ENCODE measurements around the gene TIMP3.

TIMP3 gene

GRCh38 chr22:32830473-32830872 is 29.0 kb downstream of the TIMP3 start:
- no peak overlapping the region for H3K27ac Mint-ChIP-seq (ENCODE audit: low read depth)
- H3K36me3 Mint-ChIP-seq (ENCODE audit: insufficient read depth): no peaks in the 10 kb centered on the region
- H3K9me3 Mint-ChIP-seq: no peaks in the 10 kb centered on the region
- DNase-seq (ENCODE audit: low spot score in 2 of 2) (no peak), ATAC-seq (replicated peaks; ENCODE audit: extremely low read depth, poor library complexity, severe bottlenecking) (no peak)
- H3K4me3 Mint-ChIP-seq: no peak overlapping the region
- H3K27me3 Mint-ChIP-seq: peaks cover 7% of the 10 kb centered on the region
- H3K4me1 Mint-ChIP-seq: no peaks in the 10 kb centered on the region

- Mint-ChIP-seq H3K27me3 (peaks cover 11% of the 10 kb centered on the region), H3K4me1 (no peaks in the 10 kb centered on the region)
These were observed 29.5 kb downstream of the TIMP3 start for GRCh38 chr22:32830957-32831356.

GRCh38 chr22:32831584-32831983 is 30.1 kb downstream of the TIMP3 start:
- H3K36me3 Mint-ChIP-seq (ENCODE audit: insufficient read depth): no peaks in the 10 kb centered on the region

More at GRCh38 chr22:32830957-32831356, 29.5 kb downstream of the TIMP3 start:
- Mint-ChIP-seq H3K36me3 (ENCODE audit: insufficient read depth) (no peaks in the 10 kb centered on the region), H3K4me3 (no peak overlapping the region), H3K27ac (ENCODE audit: low read depth) (no peak overlapping the region), H3K9me3 (no peaks in the 10 kb centered on the region)
- DNase-seq (ENCODE audit: low spot score in 2 of 2) (no peak), ATAC-seq (replicated peaks; ENCODE audit: extremely low read depth, poor library complexity, severe bottlenecking) (no peak)

GRCh38 chr22:32832174-32832573 is 30.7 kb downstream of the TIMP3 start:
- no peak overlapping the region for H3K27ac Mint-ChIP-seq (ENCODE audit: low read depth)
- H3K9me3 Mint-ChIP-seq: no peaks in the 10 kb centered on the region
- DNase-seq (ENCODE audit: low spot score in 2 of 2): no peak
- H3K36me3 Mint-ChIP-seq (ENCODE audit: insufficient read depth): no peaks in the 10 kb centered on the region
- no peak for ATAC-seq (replicated peaks; ENCODE audit: extremely low read depth, poor library complexity, severe bottlenecking)
- peaks cover 11% of the 10 kb centered on the region for H3K27me3 Mint-ChIP-seq
- H3K4me1 Mint-ChIP-seq: no peaks in the 10 kb centered on the region
- H3K4me3 Mint-ChIP-seq: no peak overlapping the region

More at GRCh38 chr22:32831584-32831983, 30.1 kb downstream of the TIMP3 start:
- Mint-ChIP-seq H3K4me3 (no peak overlapping the region), H3K4me1 (no peaks in the 10 kb centered on the region), H3K27me3 (peaks cover 11% of the 10 kb centered on the region), H3K9me3 (no peaks in the 10 kb centered on the region), H3K27ac (ENCODE audit: low read depth) (no peak overlapping the region)
- DNase-seq (ENCODE audit: low spot score in 2 of 2) (no peak), ATAC-seq (replicated peaks; ENCODE audit: extremely low read depth, poor library complexity, severe bottlenecking) (no peak)

- DNase-seq (ENCODE audit: low spot score in 2 of 2): no peak
- no peaks in the 10 kb centered on the region for H3K9me3 Mint-ChIP-seq
- no peaks in the 10 kb centered on the region for H3K36me3 Mint-ChIP-seq (ENCODE audit: insufficient read depth)
- no peak for ATAC-seq (replicated peaks; ENCODE audit: extremely low read depth, poor library complexity, severe bottlenecking)
- H3K4me1 Mint-ChIP-seq: no peaks in the 10 kb centered on the region
- peaks cover 23% of the 10 kb centered on the region for H3K27me3 Mint-ChIP-seq
- no peak overlapping the region for H3K27ac Mint-ChIP-seq (ENCODE audit: low read depth)
- no peak overlapping the region for H3K4me3 Mint-ChIP-seq
These were observed 35.0 kb downstream of the TIMP3 start for GRCh38 chr22:32836280-32837123.

GRCh38 chr22:32837142-32837541 is 35.6 kb downstream of the TIMP3 start:
- no peak overlapping the region for H3K4me3 Mint-ChIP-seq
- peaks cover 26% of the 10 kb centered on the region for H3K27me3 Mint-ChIP-seq
- ATAC-seq (replicated peaks; ENCODE audit: extremely low read depth, poor library complexity, severe bottlenecking): no peak
- DNase-seq (ENCODE audit: low spot score in 2 of 2): no peak
- no peaks in the 10 kb centered on the region for H3K4me1 Mint-ChIP-seq
- no peak overlapping the region for H3K27ac Mint-ChIP-seq (ENCODE audit: low read depth)
- H3K9me3 Mint-ChIP-seq: no peaks in the 10 kb centered on the region
- no peaks in the 10 kb centered on the region for H3K36me3 Mint-ChIP-seq (ENCODE audit: insufficient read depth)

GRCh38 chr22:32837803-32838202 is 36.3 kb downstream of the TIMP3 start:
- Mint-ChIP-seq H3K27ac (ENCODE audit: low read depth) (no peak overlapping the region), H3K27me3 (peaks cover 26% of the 10 kb centered on the region), H3K36me3 (ENCODE audit: insufficient read depth) (no peaks in the 10 kb centered on the region), H3K9me3 (no peaks in the 10 kb centered on the region), H3K4me3 (no peak overlapping the region), H3K4me1 (no peaks in the 10 kb centered on the region)
- ATAC-seq (replicated peaks; ENCODE audit: extremely low read depth, poor library complexity, severe bottlenecking): no peak
- no peak for DNase-seq (ENCODE audit: low spot score in 2 of 2)

- no peak for DNase-seq (ENCODE audit: low spot score in 2 of 2)
- H3K4me1 Mint-ChIP-seq: no peaks in the 10 kb centered on the region
- ATAC-seq (replicated peaks; ENCODE audit: extremely low read depth, poor library complexity, severe bottlenecking): no peak
- no peaks in the 10 kb centered on the region for H3K36me3 Mint-ChIP-seq (ENCODE audit: insufficient read depth)
- H3K9me3 Mint-ChIP-seq: no peaks in the 10 kb centered on the region
- H3K4me3 Mint-ChIP-seq: no peak overlapping the region
- H3K27ac Mint-ChIP-seq (ENCODE audit: low read depth): no peak overlapping the region
- peaks cover 42% of the 10 kb centered on the region for H3K27me3 Mint-ChIP-seq
These were observed 38.5 kb downstream of the TIMP3 start for GRCh38 chr22:32839831-32840584.

- H3K27ac Mint-ChIP-seq (ENCODE audit: low read depth): no peak overlapping the region
- H3K9me3 Mint-ChIP-seq: no peaks in the 10 kb centered on the region
- H3K4me3 Mint-ChIP-seq: no peak overlapping the region
- H3K27me3 Mint-ChIP-seq: peaks cover 42% of the 10 kb centered on the region
- ATAC-seq (replicated peaks; ENCODE audit: extremely low read depth, poor library complexity, severe bottlenecking): no peak
- no peak for DNase-seq (ENCODE audit: low spot score in 2 of 2)
- H3K36me3 Mint-ChIP-seq (ENCODE audit: insufficient read depth): no peaks in the 10 kb centered on the region
- no peaks in the 10 kb centered on the region for H3K4me1 Mint-ChIP-seq
These were observed 39.7 kb downstream of the TIMP3 start for GRCh38 chr22:32841175-32841574.

GRCh38 chr22:32842486-32842885 is 41.0 kb downstream of the TIMP3 start:
- Mint-ChIP-seq H3K9me3 (no peaks in the 10 kb centered on the region), H3K27me3 (peaks cover 53% of the 10 kb centered on the region), H3K36me3 (ENCODE audit: insufficient read depth) (no peaks in the 10 kb centered on the region), H3K27ac (ENCODE audit: low read depth) (no peak overlapping the region), H3K4me1 (no peaks in the 10 kb centered on the region), H3K4me3 (no peak overlapping the region)
- ATAC-seq (replicated peaks; ENCODE audit: extremely low read depth, poor library complexity, severe bottlenecking) (no peak), DNase-seq (ENCODE audit: low spot score in 2 of 2) (no peak)

GRCh38 chr22:32843300-32843699 is 41.8 kb downstream of the TIMP3 start:
- H3K36me3 Mint-ChIP-seq (ENCODE audit: insufficient read depth): no peaks in the 10 kb centered on the region
- no peaks in the 10 kb centered on the region for H3K9me3 Mint-ChIP-seq
- no peak overlapping the region for H3K4me3 Mint-ChIP-seq
- no peaks in the 10 kb centered on the region for H3K4me1 Mint-ChIP-seq
- no peak overlapping the region for H3K27ac Mint-ChIP-seq (ENCODE audit: low read depth)
- ATAC-seq (replicated peaks; ENCODE audit: extremely low read depth, poor library complexity, severe bottlenecking) (no peak), DNase-seq (ENCODE audit: low spot score in 2 of 2) (no peak)
- H3K27me3 Mint-ChIP-seq: peaks cover 62% of the 10 kb centered on the region

- no peaks in the 10 kb centered on the region for H3K4me1 Mint-ChIP-seq
- H3K9me3 Mint-ChIP-seq: no peaks in the 10 kb centered on the region
- no peaks in the 10 kb centered on the region for H3K36me3 Mint-ChIP-seq (ENCODE audit: insufficient read depth)
- H3K27ac Mint-ChIP-seq (ENCODE audit: low read depth): no peak overlapping the region
- no peak overlapping the region for H3K4me3 Mint-ChIP-seq
- DNase-seq (ENCODE audit: low spot score in 2 of 2) (no peak), ATAC-seq (replicated peaks; ENCODE audit: extremely low read depth, poor library complexity, severe bottlenecking) (no peak)
- H3K27me3 Mint-ChIP-seq: peaks cover 71% of the 10 kb centered on the region
These were observed 42.7 kb downstream of the TIMP3 start for GRCh38 chr22:32844251-32844650.

Measured in central memory CD8-positive, alpha-beta T cell (primary cell).